Activated CD4-positive, alpha-beta memory T cell treated with anti-CD3 and anti-CD28 coated beads for 36 hours (primary cell): ENCODE results near the gene ACVR1. TPM values are rescaled to one million over a fixed set of nuclear protein-coding genes. Genes with fewer than 3 reads are reported as not detected.
"Not testable (repeated sequence)": the region's sequence is repeated elsewhere in the genome, so short reads cannot be mapped to it uniquely, and the experiment has no call there.

Experiments
- CTCF ChIA-PET: fragments of 350-600 bp; sonication (Branson Sonifier 250); formaldehyde crosslinking; loops from one replicate; lab custom pipeline; 2021; ENCODE audit warnings: antibody characterized with exemption, inconsistent platforms; lab: Charles Lee
- POLR2A ChIA-PET: fragments of 350-600 bp; sonication (Branson Sonifier 250); formaldehyde crosslinking; loops from one replicate; lab custom pipeline; 2021; ENCODE audit warnings: antibody characterized with exemption; lab: Charles Lee
- DNase-seq: peaks from one replicate; pipeline ENCODE4 v3.0.0-alpha.2; 2020
- H3K27ac Mint-ChIP-seq: one replicate; pipeline ENCODE4 v1.8.0; 2021; ENCODE audit warnings: mixed read lengths
- H3K27me3 Mint-ChIP-seq: one replicate; pipeline ENCODE4 v1.8.0; 2021; ENCODE audit warnings: mixed read lengths
- H3K36me3 Mint-ChIP-seq: one replicate; pipeline ENCODE4 v1.8.0; 2021; ENCODE audit warnings: mixed read lengths
- H3K4me1 Mint-ChIP-seq: one replicate; pipeline ENCODE4 v1.8.0; 2021; ENCODE audit warnings: low read depth, mixed read lengths
- H3K4me3 Mint-ChIP-seq: one replicate; pipeline ENCODE4 v1.8.0; 2021; ENCODE audit warnings: mild to moderate bottlenecking, mixed read lengths
- H3K9me3 Mint-ChIP-seq: one replicate; pipeline ENCODE4 v1.8.0; 2021; ENCODE audit warnings: mixed read lengths
- intact Hi-C: fragments of 100-400 bp; cut with micrococcal nuclease; formaldehyde crosslinking; loops from one replicate; pipeline ENCODE4 v1.15.1; 2023
- total RNA-seq, 2 experiments: library from RNA; stranded (reverse); gene quantifications; one replicate each; pipeline ENCODE4 v1.2.3, GENCODE V29; 2021

ACVR1 gene
- total RNA-seq, 2 experiments from 2014 or later, result 24.8 to 25.0 TPM

GRCh38 chr2:157727693-157728092 is 148.4 kb downstream of the ACVR1 start:
- Mint-ChIP-seq H3K4me3 (no peak overlapping the region), H3K4me1 (no peaks in the 10 kb centered on the region), H3K36me3 (peaks cover 79% of the 10 kb centered on the region), H3K27me3 (no peaks in the 10 kb centered on the region), H3K27ac (no peak overlapping the region), H3K9me3 (peaks cover 31% of the 10 kb centered on the region)
- intact Hi-C loops, result no loop called here
- CTCF ChIA-PET, result interaction anchor here (0.6 to 0.7 kb wide), 2 partner anchors 24 to 31 kb away, joined by 3 read pairs; no protein-coding TSS in a partner anchor
- DNase-seq, result no peak
- POLR2A ChIA-PET, result no interaction called here

DNA sequence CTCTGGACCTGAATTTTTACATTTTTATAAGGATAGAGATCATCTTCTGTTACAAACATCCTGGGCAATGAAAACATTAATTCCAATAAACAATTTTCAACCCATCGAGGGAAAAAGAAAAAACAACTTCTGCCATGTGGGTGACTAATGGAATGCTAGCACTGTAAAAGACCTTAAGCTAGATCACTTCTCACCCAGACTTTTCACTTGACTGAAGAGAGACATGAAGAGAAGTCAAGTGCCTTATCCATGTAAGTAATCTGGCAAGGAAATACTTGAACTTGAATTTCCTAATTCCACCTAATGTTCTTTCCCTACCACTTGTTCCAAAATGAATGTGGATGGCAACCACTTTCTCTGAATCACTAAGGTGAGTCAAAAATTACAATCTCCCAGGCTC is 149.2 kb downstream of the ACVR1 start:
- Mint-ChIP-seq H3K4me1 (no peaks in the 10 kb centered on the region), H3K27me3 (no peaks in the 10 kb centered on the region), H3K9me3 (peaks cover 37% of the 10 kb centered on the region), H3K27ac (no peak overlapping the region), H3K4me3 (no peak overlapping the region), H3K36me3 (peaks cover 79% of the 10 kb centered on the region)
- CTCF ChIA-PET, result interaction anchor here (0.7 kb wide), 1 partner anchor 25 kb away, joined by 3 read pairs; no protein-coding TSS in a partner anchor
- POLR2A ChIA-PET, result no interaction called here
- no peak for DNase-seq
- intact Hi-C loops, result no loop called here

- H3K36me3 Mint-ChIP-seq, result peaks cover 74% of the 10 kb centered on the region
- ChIA-PET POLR2A (no interaction called here), CTCF (no interaction called here)
- H3K27ac Mint-ChIP-seq, result no peak overlapping the region
- intact Hi-C loops, result no loop called here
- no peaks in the 10 kb centered on the region for H3K4me1 Mint-ChIP-seq
- H3K27me3 Mint-ChIP-seq, result no peaks in the 10 kb centered on the region
- peaks cover 38% of the 10 kb centered on the region for H3K9me3 Mint-ChIP-seq
- DNase-seq, result no peak
- no peak overlapping the region for H3K4me3 Mint-ChIP-seq
These were observed 150.3 kb downstream of the ACVR1 start for GRCh38 chr2:157725846-157726245.

- no peak for DNase-seq
- H3K4me3 Mint-ChIP-seq, result no peak overlapping the region
- H3K27ac Mint-ChIP-seq, result no peak overlapping the region
- POLR2A ChIA-PET, result no interaction called here
- no peaks in the 10 kb centered on the region for H3K27me3 Mint-ChIP-seq
- peaks cover 62% of the 10 kb centered on the region for H3K36me3 Mint-ChIP-seq
- H3K9me3 Mint-ChIP-seq, result peaks cover 37% of the 10 kb centered on the region
- intact Hi-C loops, result no loop called here
- CTCF ChIA-PET, result no interaction called here
- H3K4me1 Mint-ChIP-seq, result no peaks in the 10 kb centered on the region
These were observed 153.4 kb downstream of the ACVR1 start for GRCh38 chr2:157722580-157723234.

DNA sequence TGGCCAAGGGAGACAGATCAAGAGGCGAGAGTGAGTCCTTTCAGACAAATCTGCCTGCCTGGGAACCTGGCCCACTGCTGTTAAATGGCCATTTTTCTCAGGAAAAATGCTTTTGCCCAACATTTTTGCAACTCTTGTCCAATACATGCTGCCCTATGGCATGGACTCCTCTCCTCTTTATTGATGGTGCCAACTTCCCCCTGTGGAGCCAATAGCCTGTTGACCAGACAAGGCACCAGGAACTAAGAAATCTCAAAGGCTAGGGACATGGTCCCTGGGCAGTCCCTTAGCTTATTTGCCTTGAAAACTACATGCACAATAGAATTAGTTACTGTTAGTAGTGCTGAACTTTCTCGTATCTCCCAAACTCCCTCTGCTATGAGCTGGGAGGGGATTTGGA is 155.6 kb downstream of the ACVR1 start:
- ChIA-PET POLR2A (no interaction called here), CTCF (no interaction called here)
- Mint-ChIP-seq H3K27me3 (no peaks in the 10 kb centered on the region), H3K4me1 (no peaks in the 10 kb centered on the region), H3K27ac (no peak overlapping the region), H3K9me3 (peaks cover 35% of the 10 kb centered on the region), H3K36me3 (peaks cover 51% of the 10 kb centered on the region), H3K4me3 (no peak overlapping the region)
- intact Hi-C loops, result no loop called here
- no peak for DNase-seq

- Mint-ChIP-seq H3K36me3 (peaks cover 14% of the 10 kb centered on the region), H3K9me3 (peaks cover 18% of the 10 kb centered on the region)
- H3K4me3 Mint-ChIP-seq, POLR2A ChIA-PET, intact Hi-C loops, H3K4me1 Mint-ChIP-seq, H3K27me3 Mint-ChIP-seq, H3K27ac Mint-ChIP-seq, DNase-seq: not testable (repeated sequence)
- CTCF ChIA-PET, result interaction anchor here (0.6 to 1.5 kb wide), 4 partner anchors 320 to 789 kb away, joined by 3 read pairs; no protein-coding TSS in a partner anchor
These were observed 171.5 kb downstream of the ACVR1 start for GRCh38 chr2:157704653-157705052.

- H3K4me3 Mint-ChIP-seq, POLR2A ChIA-PET, H3K27me3 Mint-ChIP-seq, intact Hi-C loops, DNase-seq, H3K27ac Mint-ChIP-seq, H3K4me1 Mint-ChIP-seq: not testable (repeated sequence)
- Mint-ChIP-seq H3K9me3 (peaks cover 18% of the 10 kb centered on the region), H3K36me3 (peaks cover 14% of the 10 kb centered on the region)
- CTCF ChIA-PET, result interaction anchor here (0.6 kb wide), 1 partner anchor 789 kb away, joined by 3 read pairs; no protein-coding TSS in a partner anchor
These were observed 172.0 kb downstream of the ACVR1 start for GRCh38 chr2:157704148-157704547.

GRCh38 chr2:157699806-157700205 is 176.3 kb downstream of the ACVR1 start:
- H3K9me3 Mint-ChIP-seq, result peaks cover 18% of the 10 kb centered on the region
- ChIA-PET CTCF (no interaction called here), POLR2A (no interaction called here)
- H3K4me1 Mint-ChIP-seq, result no peaks in the 10 kb centered on the region
- H3K36me3 Mint-ChIP-seq, result peaks cover 11% of the 10 kb centered on the region
- intact Hi-C loops, result no loop called here
- H3K27ac Mint-ChIP-seq, result no peak overlapping the region
- DNase-seq, result no peak
- no peak overlapping the region for H3K4me3 Mint-ChIP-seq
- no peaks in the 10 kb centered on the region for H3K27me3 Mint-ChIP-seq

DNA sequence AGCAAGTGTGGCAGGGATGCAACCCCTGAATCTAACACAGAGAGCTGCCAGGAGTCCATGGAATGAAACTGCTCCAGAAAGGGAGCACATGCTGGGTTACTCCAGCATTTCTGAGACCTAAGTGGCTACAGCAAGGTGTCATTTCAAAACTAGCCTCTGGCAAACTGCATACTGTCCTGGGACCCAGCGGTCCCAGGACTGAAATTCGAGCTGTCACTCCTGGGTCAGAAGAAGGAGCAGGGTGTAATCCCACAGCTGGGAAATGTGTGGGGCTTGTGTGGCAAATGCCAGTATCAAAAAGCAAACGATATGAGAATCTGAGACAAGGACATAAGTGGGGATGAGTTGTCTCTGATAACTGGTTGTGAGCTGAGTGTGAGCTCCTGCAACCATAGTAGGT is 177.1 kb downstream of the ACVR1 start:
- intact Hi-C loops, result no loop called here
- no peak overlapping the region for H3K4me3 Mint-ChIP-seq
- H3K27me3 Mint-ChIP-seq, result no peaks in the 10 kb centered on the region
- ChIA-PET CTCF (no interaction called here), POLR2A (no interaction called here)
- H3K36me3 Mint-ChIP-seq, result peaks cover 11% of the 10 kb centered on the region
- no peak overlapping the region for H3K27ac Mint-ChIP-seq
- H3K4me1 Mint-ChIP-seq, result no peaks in the 10 kb centered on the region
- H3K9me3 Mint-ChIP-seq, result peaks cover 18% of the 10 kb centered on the region
- DNase-seq, result no peak

GRCh38 chr2:157698430-157698829 is 177.7 kb downstream of the ACVR1 start:
- Mint-ChIP-seq H3K4me3 (no peak overlapping the region), H3K36me3 (peaks cover 11% of the 10 kb centered on the region), H3K27me3 (no peaks in the 10 kb centered on the region), H3K4me1 (no peaks in the 10 kb centered on the region), H3K9me3 (peaks cover 18% of the 10 kb centered on the region), H3K27ac (no peak overlapping the region)
- intact Hi-C loops, result no loop called here
- no peak for DNase-seq
- POLR2A ChIA-PET, result no interaction called here
- CTCF ChIA-PET, result no interaction called here

- intact Hi-C loops, result no loop called here
- H3K27ac Mint-ChIP-seq, result no peak overlapping the region
- H3K27me3 Mint-ChIP-seq, result no peaks in the 10 kb centered on the region
- ChIA-PET CTCF (interaction anchor here (1.6 kb wide), 1 partner anchor 394 kb away, joined by 4 read pairs; no protein-coding TSS in a partner anchor), POLR2A (no interaction called here)
- no peak overlapping the region for H3K4me3 Mint-ChIP-seq
- no peak for DNase-seq
- H3K36me3 Mint-ChIP-seq, result peaks cover 7% of the 10 kb centered on the region
- H3K9me3 Mint-ChIP-seq, result peaks cover 13% of the 10 kb centered on the region
- no peaks in the 10 kb centered on the region for H3K4me1 Mint-ChIP-seq
These were observed 180.1 kb downstream of the ACVR1 start for GRCh38 chr2:157696036-157696435.

- no peak overlapping the region for H3K27ac Mint-ChIP-seq
- intact Hi-C loops, result no loop called here
- no peaks in the 10 kb centered on the region for H3K9me3 Mint-ChIP-seq
- H3K4me1 Mint-ChIP-seq, result no peaks in the 10 kb centered on the region
- H3K4me3 Mint-ChIP-seq, result no peak overlapping the region
- H3K36me3 Mint-ChIP-seq, result no peaks in the 10 kb centered on the region
- H3K27me3 Mint-ChIP-seq, result no peaks in the 10 kb centered on the region
- DNase-seq, result no peak
- POLR2A ChIA-PET, result no interaction called here
- CTCF ChIA-PET, result interaction anchor here (0.6 kb wide), 1 partner anchor 59 kb away, joined by 3 read pairs; no protein-coding TSS in a partner anchor
These were observed 183.4 kb downstream of the ACVR1 start for GRCh38 chr2:157692768-157693167.

DNA sequence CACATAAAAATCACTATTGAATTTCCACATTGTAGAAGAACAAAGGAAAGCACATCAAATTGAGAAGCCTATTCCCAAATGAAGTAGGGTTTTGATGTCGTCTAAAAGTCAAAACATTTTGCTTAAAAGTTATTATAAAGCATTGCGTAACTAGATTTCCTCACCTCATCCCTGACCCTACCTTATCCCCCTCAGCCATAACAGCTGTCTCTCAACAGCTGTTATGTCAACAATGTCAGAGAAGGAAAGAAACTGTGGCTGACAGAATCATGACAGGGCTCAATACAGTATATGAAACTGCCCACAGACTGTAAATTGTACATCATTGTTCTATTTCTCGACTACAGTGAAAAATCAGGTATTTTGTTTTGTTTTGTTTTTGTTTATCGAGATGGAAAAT is 184.4 kb downstream of the ACVR1 start:
- H3K36me3 Mint-ChIP-seq, result no peaks in the 10 kb centered on the region
- CTCF ChIA-PET, result no interaction called here
- H3K4me1 Mint-ChIP-seq, result no peaks in the 10 kb centered on the region
- H3K27ac Mint-ChIP-seq, result no peak overlapping the region
- intact Hi-C loops, result no loop called here
- no peak overlapping the region for H3K4me3 Mint-ChIP-seq
- DNase-seq, result no peak
- no peaks in the 10 kb centered on the region for H3K9me3 Mint-ChIP-seq
- no peaks in the 10 kb centered on the region for H3K27me3 Mint-ChIP-seq
- POLR2A ChIA-PET, result no interaction called here
